T-cell (primary cell): ENCODE measurements around the gene SLC2A5. TPM values are rescaled to one million over a fixed set of nuclear protein-coding genes. Genes with fewer than 3 reads are reported as not detected.
"Not testable (repeated sequence)": the region's sequence is repeated elsewhere in the genome, so short reads cannot be mapped to it uniquely, and the experiment has no call there.

Experiments used
- ATAC-seq, 4 experiments: fragments of 200-7000 bp in 3 of 4; fragments of 150-1000 bp in 1 of 4; cut with Tn5 transposase; replicated peaks in 1 of 4; 1 replicate in 3 of 4; 2 replicates in 1 of 4; pipeline ENCODE4 v1.10.0; 2021; ENCODE audit warnings: moderate library complexity in 3 of 4, mild to moderate bottlenecking in 2 of 4, moderate number of reproducible peaks in 1 of 4
- CTCF ChIA-PET, 2 donors: fragments of 300-600 bp; sonication (Branson Sonifier 250); formaldehyde crosslinking; loops; one replicate each; lab custom pipeline; 2022; ENCODE audit warnings: antibody characterized with exemption in 2 of 2; lab: Charles Lee
- POLR2A ChIA-PET, 2 donors: fragments of 300-600 bp; sonication (Branson Sonifier 250); formaldehyde crosslinking; loops; one replicate each; lab custom pipeline; 2022; ENCODE audit warnings: antibody characterized with exemption in 2 of 2; lab: Charles Lee
- DNase-seq, 35 experiments: peaks; one replicate each; pipeline versions ENCODE4 v3.0.0 to v3.0.0-alpha.2; 2013 to 2023
- H3K27ac ChIP-seq: one replicate; pipeline ENCODE4 v1.5.1; 2013; ENCODE audit warnings: low read length
- H3K27me3 ChIP-seq, 2 experiments: replicated peaks in 1 of 2; 1 replicate in 1 of 2; 2 replicates in 1 of 2; pipeline versions ENCODE4 v1.6.1 to v1.7.0; 2013; ENCODE audit warnings: low read length in 1 of 2, mixed read lengths in 1 of 2; ENCODE audit not compliant: control insufficient read depth in 2 of 2, insufficient read depth in 2 of 2; ENCODE audit errors: extremely low read depth in 1 of 2
- H3K36me3 ChIP-seq, 2 donors: 1 replicate in 1 of 2; 2 replicates in 1 of 2; pipeline versions ENCODE4 v1.6.1 to v1.7.0; 2013; ENCODE audit warnings: low read length in 1 of 2; ENCODE audit not compliant: control insufficient read depth in 2 of 2, insufficient read depth in 1 of 2; ENCODE audit errors: extremely low read depth in 1 of 2
- H3K4me1 ChIP-seq, 2 experiments: 1 replicate in 1 of 2; 2 replicates in 1 of 2; pipeline versions ENCODE4 v1.6.1 to v1.7.0; 2013; ENCODE audit warnings: low read length in 2 of 2, mixed read lengths in 1 of 2; ENCODE audit not compliant: insufficient read depth in 2 of 2, control insufficient read depth in 1 of 2; ENCODE audit errors: extremely low read depth in 1 of 2
- H3K4me3 ChIP-seq, 2 donors: 1 replicate in 1 of 2; 2 replicates in 1 of 2; pipeline versions ENCODE4 v1.5.1 to v1.7.0; 2013; ENCODE audit warnings: mild to moderate bottlenecking in 2 of 2, low read length in 1 of 2, moderate library complexity in 1 of 2; ENCODE audit not compliant: control insufficient read depth in 1 of 2; ENCODE audit errors: extremely low read depth in 1 of 2
- H3K9me3 ChIP-seq: 2 replicates; pipeline ENCODE4 v1.7.0; 2013
- H3K27ac Mint-ChIP-seq, 2 donors: one replicate each; pipeline ENCODE4 v1.8.0; 2020 to 2021; ENCODE audit warnings: mild to moderate bottlenecking in 2 of 2, mixed read lengths in 2 of 2
- H3K27me3 Mint-ChIP-seq, 2 donors: one replicate each; pipeline ENCODE4 v1.8.0; 2021 to 2022; ENCODE audit warnings: mixed read lengths in 2 of 2
- H3K36me3 Mint-ChIP-seq: one replicate; pipeline ENCODE4 v1.8.0; 2021; ENCODE audit warnings: mixed read lengths
- H3K4me1 Mint-ChIP-seq, 3 donors: one replicate each; pipeline ENCODE4 v1.8.0; 2020 to 2022; ENCODE audit warnings: mixed read lengths in 3 of 3, mild to moderate bottlenecking in 1 of 3
- H3K4me3 Mint-ChIP-seq, 3 donors: one replicate each; pipeline ENCODE4 v1.8.0; 2020 to 2022; ENCODE audit warnings: mild to moderate bottlenecking in 3 of 3, mixed read lengths in 3 of 3, moderate library complexity in 3 of 3
- H3K9me3 Mint-ChIP-seq, 3 donors: one replicate each; pipeline ENCODE4 v1.8.0; 2020 to 2022; ENCODE audit warnings: mixed read lengths in 3 of 3
- WGBS: methylation state at CpG from one replicate; pipeline ENCODE4 v1.1.5; 2013; ENCODE audit warnings: missing lambda C conversion rate; ENCODE audit not compliant: insufficient coverage; 5-methylcytosine and 5-hydroxymethylcytosine counted together
- total RNA-seq, 35 experiments: library from RNA in 6 of 35; stranded (reverse) in 6 of 35; fragments of 120-200 nt in 1 of 35; gene quantifications; one replicate each; pipeline versions ENCODE4 v1.2.1 to v1.2.4 and lab custom pipeline; 2013 to 2026

Gene SLC2A5
- total RNA-seq, 5 donors from 2014 or later (not counting 1 experiment from before 2014, with no cell fraction given) = 0.32 to 1.5 (median 0.86) TPM

GRCh38 chr1:9101510-9102146, 32.2 kb upstream of the SLC2A5 start:
- ATAC-seq (peak in 1 of 4 experiments; percentile 46), DNase-seq (peak in 1 of 35 experiments; percentile 13)
- ChIA-PET POLR2A (no interaction called here), CTCF (interaction anchor here in 1 of 2 donors (1.1 kb wide), 1 partner anchor 9 kb away, joined by 3 read pairs; no protein-coding TSS in a partner anchor)
- H3K4me1 Mint-ChIP-seq = no peaks in the 10 kb centered on the region
- no peak overlapping the region for H3K4me3 ChIP-seq
- H3K27me3 ChIP-seq = no peaks in the 10 kb centered on the region
- WGBS = 51% methylated on average over 2 of the region's 4 CpGs
- H3K4me1 ChIP-seq = no peaks in the 10 kb centered on the region
- no peaks in the 10 kb centered on the region for H3K27me3 Mint-ChIP-seq
- no peaks in the 10 kb centered on the region for H3K9me3 Mint-ChIP-seq
- H3K27ac Mint-ChIP-seq = no peak overlapping the region
- no peak overlapping the region for H3K4me3 Mint-ChIP-seq
- no peak overlapping the region for H3K27ac ChIP-seq
- H3K9me3 ChIP-seq = no peaks in the 10 kb centered on the region
- H3K36me3 Mint-ChIP-seq = peaks cover 16% of the 10 kb centered on the region
- peaks cover 0 to 3% of the 10 kb centered on the region in 2 donors for H3K36me3 ChIP-seq

- CTCF ChIA-PET = no interaction called here
- no peaks in the 10 kb centered on the region for H3K9me3 ChIP-seq
- Mint-ChIP-seq H3K36me3 (peaks cover 13% of the 10 kb centered on the region), H3K27me3 (no peaks in the 10 kb centered on the region), H3K9me3 (no peaks in the 10 kb centered on the region), H3K27ac (no peak overlapping the region), H3K4me3 (no peak overlapping the region), H3K4me1 (no peaks in the 10 kb centered on the region)
- ATAC-seq (no peak), DNase-seq (no peak)
- 90% methylated on average over 2 of the region's 8 CpGs for WGBS
- H3K27ac ChIP-seq = no peak overlapping the region
- H3K36me3 ChIP-seq = peaks cover 0 to 3% of the 10 kb centered on the region in 2 donors
- POLR2A ChIA-PET = no interaction called here
- no peaks in the 10 kb centered on the region for H3K27me3 ChIP-seq
- H3K4me3 ChIP-seq = no peak overlapping the region
- no peaks in the 10 kb centered on the region for H3K4me1 ChIP-seq
Observed at GRCh38 chr1:9100471-9101043, 31.1 kb upstream of the SLC2A5 start.

DNA sequence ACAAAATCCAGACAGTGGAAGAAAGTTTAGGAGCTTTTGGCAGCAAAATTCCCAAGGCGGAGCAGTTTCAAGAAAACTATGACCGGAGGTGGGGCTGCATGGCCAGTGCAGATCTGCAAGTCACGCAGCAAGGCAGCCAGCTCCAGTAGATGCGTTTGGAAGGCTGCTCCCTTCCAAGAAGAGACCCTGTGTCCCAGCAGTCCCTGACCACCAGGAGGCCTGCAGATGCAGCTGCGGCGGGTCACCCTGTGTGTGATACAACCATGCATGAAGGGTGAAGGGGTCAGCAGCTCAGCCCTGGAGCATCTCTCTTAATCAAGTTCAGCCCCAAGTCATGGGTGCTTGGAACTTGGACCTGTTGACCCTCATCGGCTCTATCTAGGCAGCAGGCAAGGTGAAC, 30.1 kb upstream of the SLC2A5 start:
- Histone ChIP-seq H3K27ac (no peak overlapping the region), H3K4me1 (no peaks in the 10 kb centered on the region), H3K9me3 (no peaks in the 10 kb centered on the region), H3K4me3 (no peak overlapping the region), H3K27me3 (no peaks in the 10 kb centered on the region), H3K36me3 (peaks cover 0 to 3% of the 10 kb centered on the region in 2 donors)
- no peak overlapping the region for H3K27ac Mint-ChIP-seq
- no peak for DNase-seq
- ChIA-PET POLR2A (no interaction called here), CTCF (no interaction called here)
- 79% methylated on average over 6 of the region's 7 CpGs for WGBS
- peaks cover 13% of the 10 kb centered on the region for H3K36me3 Mint-ChIP-seq
- no peak overlapping the region for H3K4me3 Mint-ChIP-seq
- peaks cover 0 to 3% of the 10 kb centered on the region in 2 donors for H3K27me3 Mint-ChIP-seq
- H3K4me1 Mint-ChIP-seq = no peaks in the 10 kb centered on the region
- no peak for ATAC-seq
- no peaks in the 10 kb centered on the region for H3K9me3 Mint-ChIP-seq

- Histone ChIP-seq H3K27ac (no peak overlapping the region), H3K4me1 (no peaks in the 10 kb centered on the region), H3K4me3 (no peak overlapping the region), H3K27me3 (no peaks in the 10 kb centered on the region), H3K9me3 (no peaks in the 10 kb centered on the region), H3K36me3 (no peaks in the 10 kb centered on the region)
- no peaks in the 10 kb centered on the region for H3K9me3 Mint-ChIP-seq
- H3K27ac Mint-ChIP-seq = no peak overlapping the region
- H3K36me3 Mint-ChIP-seq = peaks cover 5% of the 10 kb centered on the region
- WGBS = 81% methylated on average over 13 of the region's 13 CpGs
- no peaks in the 10 kb centered on the region for H3K4me1 Mint-ChIP-seq
- ChIA-PET CTCF (no interaction called here), POLR2A (no interaction called here)
- H3K4me3 Mint-ChIP-seq = no peak overlapping the region
- DNase-seq (no peak), ATAC-seq (no peak)
- H3K27me3 Mint-ChIP-seq = peaks cover 0 to 4% of the 10 kb centered on the region in 2 donors
Observed at GRCh38 chr1:9097947-9098705, 28.7 kb upstream of the SLC2A5 start.

GRCh38 chr1:9095818-9096217, 26.4 kb upstream of the SLC2A5 start:
- no CpG with 5 or more reads among the region's 2 CpGs for WGBS
- no peak overlapping the region for H3K27ac ChIP-seq
- no peaks in the 10 kb centered on the region for H3K4me1 ChIP-seq
- no peaks in the 10 kb centered on the region for H3K4me1 Mint-ChIP-seq
- H3K27ac Mint-ChIP-seq = no peak overlapping the region
- no peaks in the 10 kb centered on the region for H3K9me3 Mint-ChIP-seq
- no peaks in the 10 kb centered on the region for H3K36me3 Mint-ChIP-seq
- CTCF ChIA-PET = no interaction called here
- no peak overlapping the region for H3K4me3 ChIP-seq
- no peaks in the 10 kb centered on the region for H3K27me3 ChIP-seq
- H3K4me3 Mint-ChIP-seq = no peak overlapping the region
- H3K36me3 ChIP-seq = no peaks in the 10 kb centered on the region
- DNase-seq (no peak), ATAC-seq (no peak)
- peaks cover 0 to 4% of the 10 kb centered on the region in 2 donors for H3K27me3 Mint-ChIP-seq
- POLR2A ChIA-PET = no interaction called here
- no peaks in the 10 kb centered on the region for H3K9me3 ChIP-seq

DNA sequence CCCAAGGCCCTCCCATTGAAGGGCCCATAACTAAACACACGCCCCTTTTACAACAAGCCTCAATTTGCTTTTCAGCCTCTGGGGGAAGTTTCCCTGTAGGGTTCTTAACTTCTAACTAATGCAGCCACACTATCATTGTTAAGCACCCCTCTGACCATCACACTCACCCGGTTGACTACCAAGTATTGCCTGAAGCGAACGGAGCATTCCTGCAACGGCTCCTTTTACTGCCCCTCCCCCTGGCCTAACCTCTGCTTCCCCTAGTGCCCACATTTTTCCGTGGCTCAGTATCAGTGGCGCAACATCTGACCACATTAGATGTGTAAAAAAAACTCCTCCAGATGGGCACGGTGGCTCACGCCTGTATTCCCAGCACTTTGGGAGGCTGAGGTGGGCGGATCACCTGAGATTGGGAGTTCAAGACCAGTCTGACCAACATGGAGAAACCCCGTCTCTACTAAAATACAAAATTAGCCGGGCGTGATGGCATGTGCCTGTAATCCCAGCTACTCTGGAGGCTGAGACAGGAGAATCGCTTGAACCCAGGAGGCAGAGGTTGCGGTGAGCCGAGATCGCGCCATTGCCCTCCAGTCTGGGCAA, 24.7 kb upstream of the SLC2A5 start:
- POLR2A ChIA-PET, H3K27me3 Mint-ChIP-seq, H3K4me1 ChIP-seq, H3K27ac Mint-ChIP-seq, H3K4me1 Mint-ChIP-seq, ATAC-seq, H3K9me3 Mint-ChIP-seq, H3K4me3 Mint-ChIP-seq, H3K4me3 ChIP-seq, CTCF ChIA-PET, H3K36me3 Mint-ChIP-seq, DNase-seq, H3K9me3 ChIP-seq, H3K27me3 ChIP-seq, H3K27ac ChIP-seq, H3K36me3 ChIP-seq: not testable (repeated sequence)
- WGBS = 42% methylated on average over 7 of the region's 18 CpGs
